Measurements from ENCODE around the gene SEC14L2. TPM values are rescaled to one million over a fixed set of nuclear protein-coding genes. Genes with fewer than 3 reads are reported as not detected.

Gene SEC14L2
- total RNA-seq, 1 donor from 2014 or later = 13.2 TPM

DNA sequence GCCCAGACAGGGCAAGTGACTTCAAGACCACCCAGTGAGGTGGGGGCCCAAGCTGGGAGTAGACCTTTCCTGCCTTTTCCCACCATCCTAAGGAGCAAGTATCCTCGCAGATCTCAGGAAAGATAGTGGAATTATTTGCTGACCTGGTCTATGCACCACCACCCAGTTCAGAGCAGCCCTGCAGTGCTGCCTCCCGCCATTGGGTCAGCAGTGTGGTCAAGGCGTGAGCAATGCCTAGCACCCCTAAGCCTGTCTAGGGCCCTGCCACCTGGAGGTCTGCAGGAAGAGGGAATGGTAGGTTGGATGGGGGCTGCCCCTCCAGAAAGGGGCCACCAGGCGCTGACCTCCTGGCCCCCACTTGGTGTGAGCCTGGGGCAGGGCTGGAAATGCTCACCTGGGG lies 35.3 kb downstream of the SEC14L2 start:
- TF ChIP-seq, protein P1, sequence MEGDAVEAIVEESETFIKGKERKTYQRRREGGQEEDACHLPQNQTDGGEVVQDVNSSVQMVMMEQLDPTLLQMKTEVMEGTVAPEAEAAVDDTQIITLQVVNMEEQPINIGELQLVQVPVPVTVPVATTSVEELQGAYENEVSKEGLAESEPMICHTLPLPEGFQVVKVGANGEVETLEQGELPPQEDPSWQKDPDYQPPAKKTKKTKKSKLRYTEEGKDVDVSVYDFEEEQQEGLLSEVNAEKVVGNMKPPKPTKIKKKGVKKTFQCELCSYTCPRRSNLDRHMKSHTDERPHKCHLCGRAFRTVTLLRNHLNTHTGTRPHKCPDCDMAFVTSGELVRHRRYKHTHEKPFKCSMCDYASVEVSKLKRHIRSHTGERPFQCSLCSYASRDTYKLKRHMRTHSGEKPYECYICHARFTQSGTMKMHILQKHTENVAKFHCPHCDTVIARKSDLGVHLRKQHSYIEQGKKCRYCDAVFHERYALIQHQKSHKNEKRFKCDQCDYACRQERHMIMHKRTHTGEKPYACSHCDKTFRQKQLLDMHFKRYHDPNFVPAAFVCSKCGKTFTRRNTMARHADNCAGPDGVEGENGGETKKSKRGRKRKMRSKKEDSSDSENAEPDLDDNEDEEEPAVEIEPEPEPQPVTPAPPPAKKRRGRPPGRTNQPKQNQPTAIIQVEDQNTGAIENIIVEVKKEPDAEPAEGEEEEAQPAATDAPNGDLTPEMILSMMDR (IDR thresholded peaks at IDR 0.05; ENCODE audit: unreplicated experiment) = no peak
- no peaks in the 10 kb centered on the region for H3K9me3 Mint-ChIP-seq (ENCODE audit: low read depth)

DNA sequence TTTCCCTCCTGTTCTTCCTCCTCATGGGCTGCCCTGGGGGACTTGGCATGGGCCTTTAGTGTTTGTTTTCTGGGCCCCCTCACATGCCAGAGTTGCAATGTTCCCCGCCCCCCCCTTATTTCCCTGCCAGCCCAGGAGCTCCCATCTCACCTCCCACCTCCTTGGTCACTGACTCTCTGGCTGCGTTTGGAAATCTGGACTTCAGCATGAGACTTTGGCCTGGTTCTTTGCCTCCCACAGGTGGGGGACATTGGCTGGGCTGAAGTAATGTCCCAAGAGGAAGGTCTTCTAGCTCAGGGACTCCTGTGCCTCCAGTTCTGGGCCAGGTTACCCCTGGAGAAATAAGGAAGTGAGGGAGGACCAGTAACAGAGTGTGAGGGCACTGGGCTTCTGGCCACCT lies 35.7 kb downstream of the SEC14L2 start:
- Mint-ChIP-seq H3K27me3 (no peaks in the 10 kb centered on the region), H3K9me3 (ENCODE audit: low read depth) (no peaks in the 10 kb centered on the region)

More for the DNA sequence above, 35.3 kb downstream of the SEC14L2 start:
- no peak overlapping the region for H3K4me3 Mint-ChIP-seq (ENCODE audit: low read depth)
- H3K27ac Mint-ChIP-seq = no peak overlapping the region
- peaks cover 2% of the 10 kb centered on the region for H3K4me1 Mint-ChIP-seq (ENCODE audit: low read depth)
- H3K36me3 Mint-ChIP-seq (ENCODE audit: insufficient read depth) = peaks cover 1% of the 10 kb centered on the region
- DNase-seq (ENCODE audit: low spot score, unreplicated experiment) = no peak
- H3K27me3 Mint-ChIP-seq = no peaks in the 10 kb centered on the region

DNA sequence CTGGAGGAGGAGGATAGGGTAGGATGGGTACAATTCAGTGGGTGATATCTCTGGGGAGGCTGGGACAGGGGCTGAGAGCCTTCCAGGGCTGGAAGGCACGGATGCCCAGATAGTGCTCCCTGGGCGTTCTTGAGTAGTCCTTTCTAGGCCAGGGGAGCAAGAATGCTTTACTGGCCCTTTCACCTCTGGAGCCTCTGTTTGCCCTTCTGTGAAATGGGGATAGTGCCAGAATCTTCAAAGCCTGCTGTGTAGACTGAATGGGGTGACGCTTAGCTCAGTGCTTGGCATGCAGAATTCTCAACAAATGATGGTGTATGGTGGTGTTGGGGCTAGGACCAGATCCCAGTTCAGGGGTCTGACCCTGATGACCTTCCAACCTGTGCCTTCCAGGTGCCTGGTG lies 36.4 kb downstream of the SEC14L2 start:
- H3K27ac Mint-ChIP-seq = no peak overlapping the region
- DNase-seq (ENCODE audit: low spot score, unreplicated experiment) = no peak
- H3K4me3 Mint-ChIP-seq (ENCODE audit: low read depth) = no peak overlapping the region
- no peaks in the 10 kb centered on the region for H3K36me3 Mint-ChIP-seq (ENCODE audit: insufficient read depth)
- H3K27me3 Mint-ChIP-seq = no peaks in the 10 kb centered on the region
- H3K9me3 Mint-ChIP-seq (ENCODE audit: low read depth) = no peaks in the 10 kb centered on the region
- TF ChIP-seq, protein P1 (IDR thresholded peaks at IDR 0.05; ENCODE audit: unreplicated experiment) = no peak
- peaks cover 12% of the 10 kb centered on the region for H3K4me1 Mint-ChIP-seq (ENCODE audit: low read depth)

More for the DNA sequence above, 35.7 kb downstream of the SEC14L2 start:
- TF ChIP-seq, protein P1 (IDR thresholded peaks at IDR 0.05; ENCODE audit: unreplicated experiment) = no peak
- no peak for DNase-seq (ENCODE audit: low spot score, unreplicated experiment)
- H3K4me3 Mint-ChIP-seq (ENCODE audit: low read depth) = no peak overlapping the region
- H3K36me3 Mint-ChIP-seq (ENCODE audit: insufficient read depth) = peaks cover 1% of the 10 kb centered on the region
- H3K4me1 Mint-ChIP-seq (ENCODE audit: low read depth) = peaks cover 6% of the 10 kb centered on the region
- H3K27ac Mint-ChIP-seq = no peak overlapping the region

DNA sequence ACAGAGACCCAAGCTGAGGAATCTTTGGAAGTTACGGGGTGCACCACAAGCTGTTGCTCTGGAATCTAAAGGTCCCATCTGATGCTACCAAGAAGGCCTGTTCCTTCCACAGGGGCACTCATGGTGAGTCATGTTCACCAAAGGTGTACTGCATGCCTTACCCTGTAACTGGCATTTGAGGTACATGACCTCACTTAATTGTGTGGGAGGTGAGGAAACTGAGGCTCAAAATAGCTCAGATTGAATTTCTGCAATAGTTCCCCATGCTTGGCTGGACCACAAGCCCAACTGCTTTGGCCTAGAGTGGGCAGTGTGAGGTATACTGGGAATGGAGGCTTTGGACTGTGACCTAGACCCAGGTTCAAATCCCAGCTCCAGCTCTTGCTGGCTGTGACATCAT lies 37.0 kb downstream of the SEC14L2 start:
- Mint-ChIP-seq H3K36me3 (ENCODE audit: insufficient read depth) (no peaks in the 10 kb centered on the region), H3K4me1 (ENCODE audit: low read depth) (peaks cover 17% of the 10 kb centered on the region), H3K27ac (no peak overlapping the region), H3K9me3 (ENCODE audit: low read depth) (no peaks in the 10 kb centered on the region), H3K4me3 (ENCODE audit: low read depth) (no peak overlapping the region), H3K27me3 (no peaks in the 10 kb centered on the region)
- TF ChIP-seq, protein P1 (IDR thresholded peaks at IDR 0.05; ENCODE audit: unreplicated experiment) = no peak
- DNase-seq (ENCODE audit: low spot score, unreplicated experiment) = no peak

DNA sequence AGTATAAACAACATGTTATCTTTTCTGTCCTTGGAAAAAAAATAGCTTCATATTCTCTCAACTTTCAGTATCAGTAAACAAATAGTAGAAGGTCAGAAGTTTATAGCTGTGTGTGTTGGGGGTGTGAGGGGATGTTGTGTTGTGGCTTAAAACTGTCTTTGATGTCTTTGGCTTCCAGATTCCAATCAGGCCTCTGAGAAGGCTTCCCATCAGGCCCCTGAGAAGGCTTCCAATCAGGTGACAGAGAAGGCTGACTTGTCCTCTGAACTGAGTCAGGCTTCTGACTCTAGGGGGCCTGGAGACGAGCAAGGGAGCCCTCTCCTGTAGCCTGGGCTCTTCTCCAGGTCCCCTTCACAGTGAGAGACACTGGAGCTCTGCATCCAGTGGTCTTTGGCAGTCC lies 38.0 kb downstream of the SEC14L2 start:
- Mint-ChIP-seq H3K4me1 (ENCODE audit: low read depth) (peaks cover 17% of the 10 kb centered on the region), H3K4me3 (ENCODE audit: low read depth) (no peak overlapping the region), H3K27ac (no peak overlapping the region), H3K36me3 (ENCODE audit: insufficient read depth) (no peaks in the 10 kb centered on the region), H3K9me3 (ENCODE audit: low read depth) (no peaks in the 10 kb centered on the region), H3K27me3 (no peaks in the 10 kb centered on the region)
- TF ChIP-seq, protein P1 (IDR thresholded peaks at IDR 0.05; ENCODE audit: unreplicated experiment) = no peak
- no peak for DNase-seq (ENCODE audit: low spot score, unreplicated experiment)

Measured in progenitor cell of endocrine pancreas (in vitro differentiated cells).